K562 (cell line): Measurements from ENCODE around the gene MSH3. TPM values are rescaled to one million over a fixed set of nuclear protein-coding genes. Genes with fewer than 3 reads are reported as not detected.

ENCODE experiments used
- ATAC-seq: fragments of 200-7000 bp; cut with Tn5 transposase; 3 replicates; pipeline ENCODE4 v1.9.1; 2020; ENCODE audit warnings: moderate library complexity
- BruUV-seq: library from RNA; stranded (reverse); fragments of 400-500 nt; replicated peaks from 2 replicates; lab custom pipeline; 2021; lab: Mats Ljungman, UMichigan
- CTCF ChIA-PET: fragments of 300-600 bp; formaldehyde crosslinking; extraction: SDS; loops from one replicate; lab custom pipeline; 2021; ENCODE audit warnings: low intra/inter-chr PET ratio; lab: Yijun Ruan, JAX
- POLR2A ChIA-PET: fragments of 300-600, 350-650 bp; sonication (Branson Sonifier 250); formaldehyde crosslinking; extraction: SDS; loops from one replicate; lab custom pipeline; 2021; ENCODE audit warnings: antibody characterized with exemption, inconsistent platforms; lab: Yijun Ruan, JAX
- DNase-seq, 4 experiments: peaks; one replicate each; pipeline versions ENCODE4 v3.0.0 to v3.0.0-alpha.2; 2011 to 2018; ENCODE audit warnings: low spot score in 3 of 4, mixed read lengths in 3 of 4; ENCODE audit errors: extremely low read depth in 1 of 4
- FAIRE-seq: peaks from 2 replicates; lab custom pipeline; 2011; peaks lifted over from hg19 to GRCh38; lab: Jason Lieb, UNC
- H2AFZ ChIP-seq: 2 replicates; pipeline ENCODE4 v1.6.0; 2011; ENCODE audit warnings: low read depth, low read length, control low read depth, inconsistent platforms
- H3K27ac ChIP-seq: fragments of 200-600 bp; 3 replicates; pipeline ENCODE4 v1.8.0; 2011; ENCODE audit warnings: low read depth, mild to moderate bottlenecking, control low read depth, inconsistent platforms, low read length, moderate library complexity, mixed read lengths; ENCODE audit errors: extremely low read depth
- H3K27me3 ChIP-seq, 2 experiments: fragments of 300-600 bp in 1 of 2; 2 replicates in 1 of 2; 3 replicates in 1 of 2; pipeline versions ENCODE4 v1.6.0 to v1.8.0; 2011; ENCODE audit warnings: inconsistent platforms in 2 of 2, low read length in 2 of 2, mild to moderate bottlenecking in 1 of 2, mixed read lengths in 1 of 2, moderate library complexity in 1 of 2; ENCODE audit not compliant: control insufficient read depth in 2 of 2, insufficient read depth in 2 of 2
- H3K36me3 ChIP-seq: fragments of 300-600 bp; 3 replicates; pipeline ENCODE4 v1.8.0; 2011; ENCODE audit warnings: mild to moderate bottlenecking, low read length, inconsistent platforms; ENCODE audit not compliant: control insufficient read depth, insufficient read depth
- H3K4me1 ChIP-seq, 2 experiments: fragments of 200-600 bp in 1 of 2; replicated peaks in 1 of 2; 2 replicates in 1 of 2; 3 replicates in 1 of 2; pipeline versions ENCODE4 v1.5.1 to v1.8.0; 2011; ENCODE audit warnings: inconsistent platforms in 2 of 2, low read length in 2 of 2, mild to moderate bottlenecking in 1 of 2, mixed read lengths in 1 of 2, moderate library complexity in 1 of 2; ENCODE audit not compliant: control insufficient read depth in 2 of 2, insufficient read depth in 2 of 2
- H3K4me2 ChIP-seq: 2 replicates; pipeline ENCODE4 v1.6.1; 2011; ENCODE audit warnings: low read length, control low read depth, inconsistent platforms, mixed read lengths; ENCODE audit not compliant: insufficient read depth
- H3K4me3 ChIP-seq: fragments of 200-600 bp; sonication (generic), shearing (Covaris generic); 2 replicates; pipeline ENCODE4 v1.5.1; 2016; ENCODE audit warnings: control low read depth, inconsistent platforms
- H3K79me2 ChIP-seq: fragments of 200-600 bp; 3 replicates; pipeline ENCODE4 v1.8.0; 2011; ENCODE audit warnings: low read length, inconsistent platforms; ENCODE audit not compliant: control insufficient read depth, insufficient read depth
- H3K9ac ChIP-seq, 2 experiments: 2 replicates each; pipeline versions ENCODE4 v1.6.0 to v1.6.1; 2011; ENCODE audit warnings: low read depth in 2 of 2, low read length in 2 of 2, control low read depth in 1 of 2, inconsistent platforms in 1 of 2, mild to moderate bottlenecking in 1 of 2, mixed read lengths in 1 of 2; ENCODE audit not compliant: insufficient read depth in 1 of 2
- H3K9me1 ChIP-seq: one replicate; pipeline ENCODE4 v1.6.0; 2011; ENCODE audit warnings: inconsistent platforms, mild to moderate bottlenecking, low read length, moderate library complexity; ENCODE audit not compliant: control insufficient read depth, insufficient read depth
- H3K9me3 ChIP-seq: replicated peaks from 2 replicates; pipeline ENCODE4 v1.5.1; 2011; ENCODE audit warnings: low read depth, low read length, inconsistent platforms; ENCODE audit not compliant: control insufficient read depth, insufficient read depth
- H4K20me1 ChIP-seq: replicated peaks from 2 replicates; pipeline ENCODE4 v1.6.1; 2011; ENCODE audit warnings: low read length, inconsistent platforms, mixed read lengths; ENCODE audit not compliant: control insufficient read depth, insufficient read depth
- ARID1B ChIP-seq: fragments of 450-650 bp; IDR thresholded peaks from 2 replicates; pipeline ENCODE4 v1.6.1; 2016; ENCODE audit warnings: antibody characterized with exemption, mild to moderate bottlenecking, inconsistent platforms
- KLF1 ChIP-seq: fragments of 450-650 bp; IDR thresholded peaks from 2 replicates; pipeline ENCODE4 v1.6.1; 2016; ENCODE audit warnings: missing genetic modification characterization, missing compliant biosample characterization
- PTBP1 ChIP-seq: fragments of 200-400 bp; formaldehyde crosslinking; IDR thresholded peaks from 2 replicates; pipeline ENCODE4 v1.6.1; 2017; ENCODE audit warnings: low read depth, low read length
- ZNF316 ChIP-seq: fragments of 450-650 bp; IDR thresholded peaks from 2 replicates; pipeline ENCODE4 v1.6.1; 2016
- WGBS: fragments of 100-300 bp; shearing (Covaris generic); methylation state at CpG from one replicate; pipeline ENCODE4 v1.1.6; 2016; ENCODE audit warnings: low coverage, mixed read lengths; ENCODE audit not compliant: insufficient coverage; ENCODE audit errors: missing lambda C conversion rate; 5-methylcytosine and 5-hydroxymethylcytosine counted together
- in situ Hi-C: fragments of 300-500 bp; cut with MboI; formaldehyde crosslinking; loops from 4 replicates; pipeline ENCODE4 v1.15.0; 2018; ENCODE audit warnings: inconsistent platforms, mixed read lengths
- intact Hi-C: fragments of 100-400 bp; cut with micrococcal nuclease; formaldehyde crosslinking; loops from 2 replicates; pipeline ENCODE4 v1.14.2; 2022
- polyA plus RNA-seq, 8 experiments: library from polyadenylated mRNA; depleted of rRNA in 4 of 8; stranded (reverse) in 5 of 8; unstranded in 3 of 8; fragments of >200 nt; fragmentation: Nextera tagmentation in 2 of 8; fragmentation: Illumina TruSeq in 1 of 8; extraction: Ambion mirVana in 2 of 8; extraction: Trizol in 1 of 8; gene quantifications; 2 replicates each; pipeline versions ENCODE4 v1.2.1 to v1.2.3, GENCODE V29; 2011 to 2014; ENCODE audit warnings: inconsistent platforms in 1 of 8, missing spikeins in 1 of 8
- total RNA-seq, 7 experiments: library from RNA; depleted of rRNA in 6 of 7; stranded (reverse); fragments of >200 nt in 6 of 7; fragmentation: Illumina TruSeq in 2 of 7; extraction: Trizol in 2 of 7; gene quantifications; 2 replicates each; pipeline versions ENCODE4 v1.2.1 to v1.2.3, GENCODE V29; 2011 to 2021; ENCODE audit warnings: low replicate concordance in 1 of 7
- TF ChIP-seq, protein P1 (sequence below): fragments of 450-650 bp; IDR thresholded peaks from 2 replicates; pipeline ENCODE4 v1.6.1; 2016

Gene MSH3
- total and polyA plus RNA-seq, 9 of the 15 experiments (the other 6 are each of a cell fraction or from before 2014, with no cell fraction given), result 3.9 to 17.2 (median 13.2) TPM

DNA sequence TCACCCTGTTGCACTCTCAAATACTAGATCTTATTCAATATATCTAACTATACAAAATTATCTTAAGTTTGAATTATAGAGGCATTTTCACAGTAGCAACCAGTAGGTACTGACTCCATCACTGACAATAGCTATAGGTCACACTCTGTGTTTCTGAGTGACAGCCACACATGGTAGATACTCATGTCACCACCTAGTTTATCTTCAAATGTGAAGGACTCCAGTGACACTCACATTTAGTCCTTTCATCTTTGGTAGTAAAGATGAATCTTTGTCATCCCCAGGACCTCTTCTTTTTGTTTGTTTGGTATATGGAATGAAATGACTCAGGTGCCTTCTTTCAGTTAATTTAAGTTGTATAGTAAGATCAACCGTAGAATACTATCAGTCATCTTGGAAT lies 102.8 kb downstream of the MSH3 start:
- DNase-seq, result no peak

GRCh38 chr5:80759866-80760577 lies 105.6 kb downstream of the MSH3 start:
- Histone ChIP-seq H3K4me1 (peaks cover 0 to 18% of the 10 kb centered on the region in 2 experiments; a peak in 4 of 5 replicates), H3K4me2 (no peak overlapping the region), H4K20me1 (no peaks in the 10 kb centered on the region), H3K9me1 (no peaks in the 10 kb centered on the region), H3K4me3 (no peak overlapping the region), H3K9me3 (no peaks in the 10 kb centered on the region), H2AFZ (no peak overlapping the region), H3K9ac (no peak overlapping the region), H3K27ac (no peak overlapping the region), H3K79me2 (no peaks in the 10 kb centered on the region), H3K27me3 (no peaks in the 10 kb centered on the region), H3K36me3 (peaks cover 10% of the 10 kb centered on the region)
- BruUV-seq, result no TSS peak
- intact Hi-C loops, result no loop called here
- in situ Hi-C loops, result no loop called here
- POLR2A ChIA-PET, result interaction anchor here (0.6 kb wide), 1 partner anchor 389 kb away, joined by 4 read pairs; no protein-coding TSS in a partner anchor
- FAIRE-seq (no peak), DNase-seq (no peak), ATAC-seq (no peak)
- WGBS, result 71% methylated on average over 5 of the region's 5 CpGs
- TF ChIP-seq ARID1B (no peak), ZNF316 (peak; percentile 55), KLF1 (tag) (no peak)
- CTCF ChIA-PET, result no interaction called here

More for the DNA sequence above, 102.8 kb downstream of the MSH3 start:
- whole genome bisulfite sequencing, result 80% methylated on average over 1 of the region's 1 CpG
- Histone ChIP-seq H2AFZ (no peak overlapping the region), H3K4me3 (no peak overlapping the region), H3K9me3 (no peaks in the 10 kb centered on the region), H3K27ac (no peak overlapping the region), H3K4me2 (no peak overlapping the region), H3K27me3 (no peaks in the 10 kb centered on the region), H3K36me3 (peaks cover 3% of the 10 kb centered on the region; the same call in 2 of the 3 replicates), H3K79me2 (no peaks in the 10 kb centered on the region), H3K9me1 (no peaks in the 10 kb centered on the region), H3K9ac (no peak overlapping the region), H3K4me1 (peaks cover 0 to 19% of the 10 kb centered on the region in 2 experiments; a peak in 4 of 5 replicates), H4K20me1 (no peaks in the 10 kb centered on the region)
- in situ Hi-C loops (no loop called here), intact Hi-C loops (no loop called here)
- BruUV-seq, result no TSS peak
- ChIA-PET CTCF (no interaction called here), POLR2A (interaction anchor here (1.2 kb wide), 1 partner anchor 15 kb away, joined by 3 read pairs; no protein-coding TSS in a partner anchor)
- no peak for ATAC-seq
- FAIRE-seq, result no peak
- TF ChIP-seq PTBP1, result no peak
- TF ChIP-seq, protein P1, sequence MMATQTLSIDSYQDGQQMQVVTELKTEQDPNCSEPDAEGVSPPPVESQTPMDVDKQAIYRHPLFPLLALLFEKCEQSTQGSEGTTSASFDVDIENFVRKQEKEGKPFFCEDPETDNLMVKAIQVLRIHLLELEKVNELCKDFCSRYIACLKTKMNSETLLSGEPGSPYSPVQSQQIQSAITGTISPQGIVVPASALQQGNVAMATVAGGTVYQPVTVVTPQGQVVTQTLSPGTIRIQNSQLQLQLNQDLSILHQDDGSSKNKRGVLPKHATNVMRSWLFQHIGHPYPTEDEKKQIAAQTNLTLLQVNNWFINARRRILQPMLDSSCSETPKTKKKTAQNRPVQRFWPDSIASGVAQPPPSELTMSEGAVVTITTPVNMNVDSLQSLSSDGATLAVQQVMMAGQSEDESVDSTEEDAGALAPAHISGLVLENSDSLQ, result peak; percentile 47; the same call in 1 of the 2 replicates
